Measurements from ENCODE around the gene KLF11.
A peak's percentile ranks its signal among the peaks of the same experiment; 100 is the strongest.

Gene KLF11

DNA sequence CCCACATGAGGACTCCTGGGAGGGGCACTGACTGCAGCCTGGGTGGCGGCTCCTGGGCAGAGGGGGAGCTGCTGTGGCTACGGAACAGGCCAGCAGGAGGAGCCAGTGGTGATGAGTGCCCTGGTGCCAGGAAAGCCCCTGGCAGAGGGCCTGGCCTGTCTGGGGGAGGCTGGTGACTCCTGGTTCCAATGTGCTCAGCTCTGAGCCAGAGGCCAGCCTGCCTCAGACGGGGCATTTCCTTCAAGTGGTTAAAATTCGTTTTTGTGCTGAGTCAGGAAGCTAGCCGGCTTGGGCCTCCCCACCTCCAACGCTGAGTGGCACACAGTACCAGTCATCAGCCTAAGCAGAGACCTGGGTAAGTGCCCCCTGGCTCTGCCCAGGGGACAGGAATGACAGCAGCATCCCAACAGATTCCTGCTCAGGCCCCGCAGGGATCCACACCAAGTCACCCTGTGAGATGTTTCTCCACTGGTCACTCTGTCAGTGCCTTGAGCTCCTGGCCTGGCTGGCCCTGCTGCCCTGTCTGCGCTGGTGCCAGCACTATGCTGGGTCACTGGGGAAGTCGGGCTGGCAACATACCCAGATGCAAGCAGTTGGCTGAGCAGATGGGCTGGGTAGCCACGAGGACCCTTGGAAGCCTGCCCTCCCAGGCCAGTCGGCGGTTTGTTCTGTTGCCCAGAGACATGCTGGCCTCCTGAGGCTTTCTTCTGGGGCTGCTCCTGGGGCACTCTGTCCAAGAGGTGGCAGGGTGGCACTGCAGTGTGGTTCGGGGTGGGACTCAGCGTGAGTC lies 7.1 kb upstream of the KLF11 start:
- Histone ChIP-seq H3K9me3 (ENCODE audit: low read length) (no peaks in the 10 kb centered on the region), H3K36me3 (ENCODE audit: insufficient read depth, low read length) (no peaks in the 10 kb centered on the region), H3K4me3 (ENCODE audit: low read depth in 1 of 2, low read length in 2 of 2) (no peak overlapping the region), H3K27ac (ENCODE audit: low read depth, low read length) (peak overlapping the region; percentile 13), H3K27me3 (ENCODE audit: control insufficient read depth in 1 of 2, insufficient read depth in 2 of 2, low read length in 2 of 2) (no peaks in the 10 kb centered on the region), H3K4me1 (ENCODE audit: insufficient read depth, low read length) (peaks cover 58% of the 10 kb centered on the region), H3K9ac (ENCODE audit: low read length) (no peak overlapping the region)

DNA sequence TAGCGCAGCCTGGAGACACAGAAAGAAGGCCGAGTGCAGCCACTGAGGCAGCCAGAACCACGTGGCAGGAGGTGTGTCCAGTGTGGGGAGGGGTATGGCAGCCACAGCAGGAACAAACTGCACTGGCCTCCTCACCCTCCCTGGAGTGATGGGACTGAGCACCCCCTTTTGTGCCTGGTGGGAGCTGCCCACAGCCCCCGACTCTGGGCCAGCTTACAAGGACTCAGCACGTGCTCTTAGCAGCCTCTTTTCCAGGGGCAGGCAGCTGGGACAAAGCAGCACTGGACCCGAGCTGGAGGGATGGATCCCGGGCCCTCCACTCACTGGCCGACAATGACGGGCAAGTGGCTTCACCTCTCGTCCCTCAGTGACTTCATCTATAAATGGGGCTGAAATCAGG lies 5.2 kb upstream of the KLF11 start:
- H3K36me3 ChIP-seq (ENCODE audit: insufficient read depth, low read length): no peaks in the 10 kb centered on the region
- H3K4me1 ChIP-seq (ENCODE audit: insufficient read depth, low read length): peaks cover 70% of the 10 kb centered on the region
- no peak overlapping the region for H3K4me3 ChIP-seq (ENCODE audit: low read depth in 1 of 2, low read length in 2 of 2)
- H3K9me3 ChIP-seq (ENCODE audit: low read length): no peaks in the 10 kb centered on the region
- H3K9ac ChIP-seq (ENCODE audit: low read length): no peak overlapping the region
- no peaks in the 10 kb centered on the region for H3K27me3 ChIP-seq (ENCODE audit: control insufficient read depth in 1 of 2, insufficient read depth in 2 of 2, low read length in 2 of 2)
- H3K27ac ChIP-seq (ENCODE audit: low read depth, low read length): no peak overlapping the region

DNA sequence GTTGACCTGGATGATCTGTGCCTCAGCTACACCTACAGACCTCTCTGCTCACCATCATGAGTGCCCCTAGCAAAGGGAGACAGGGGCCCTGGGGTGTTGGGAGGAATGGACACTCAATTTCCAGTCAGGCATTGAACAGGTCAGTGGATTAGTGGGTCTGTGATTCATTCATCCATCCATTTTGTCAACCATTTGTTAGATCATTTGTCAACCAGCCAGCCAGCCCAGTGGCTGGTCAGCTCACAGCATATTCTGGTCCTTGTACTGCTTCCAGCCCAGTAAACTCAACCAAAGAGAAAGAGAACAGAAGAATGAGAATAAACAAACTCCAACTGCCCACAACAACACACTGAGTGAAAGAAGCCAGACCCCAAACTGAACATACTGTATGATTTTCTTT lies 4.6 kb upstream of the KLF11 start:
- Histone ChIP-seq H3K9ac (ENCODE audit: low read length) (no peak overlapping the region), H3K4me1 (ENCODE audit: insufficient read depth, low read length) (peaks cover 70% of the 10 kb centered on the region), H3K4me3 (ENCODE audit: low read depth in 1 of 2, low read length in 2 of 2) (no peak overlapping the region), H3K36me3 (ENCODE audit: insufficient read depth, low read length) (no peaks in the 10 kb centered on the region), H3K9me3 (ENCODE audit: low read length) (no peaks in the 10 kb centered on the region), H3K27me3 (ENCODE audit: control insufficient read depth in 1 of 2, insufficient read depth in 2 of 2, low read length in 2 of 2) (no peaks in the 10 kb centered on the region), H3K27ac (ENCODE audit: low read depth, low read length) (peak overlapping the region; percentile 14)

DNA sequence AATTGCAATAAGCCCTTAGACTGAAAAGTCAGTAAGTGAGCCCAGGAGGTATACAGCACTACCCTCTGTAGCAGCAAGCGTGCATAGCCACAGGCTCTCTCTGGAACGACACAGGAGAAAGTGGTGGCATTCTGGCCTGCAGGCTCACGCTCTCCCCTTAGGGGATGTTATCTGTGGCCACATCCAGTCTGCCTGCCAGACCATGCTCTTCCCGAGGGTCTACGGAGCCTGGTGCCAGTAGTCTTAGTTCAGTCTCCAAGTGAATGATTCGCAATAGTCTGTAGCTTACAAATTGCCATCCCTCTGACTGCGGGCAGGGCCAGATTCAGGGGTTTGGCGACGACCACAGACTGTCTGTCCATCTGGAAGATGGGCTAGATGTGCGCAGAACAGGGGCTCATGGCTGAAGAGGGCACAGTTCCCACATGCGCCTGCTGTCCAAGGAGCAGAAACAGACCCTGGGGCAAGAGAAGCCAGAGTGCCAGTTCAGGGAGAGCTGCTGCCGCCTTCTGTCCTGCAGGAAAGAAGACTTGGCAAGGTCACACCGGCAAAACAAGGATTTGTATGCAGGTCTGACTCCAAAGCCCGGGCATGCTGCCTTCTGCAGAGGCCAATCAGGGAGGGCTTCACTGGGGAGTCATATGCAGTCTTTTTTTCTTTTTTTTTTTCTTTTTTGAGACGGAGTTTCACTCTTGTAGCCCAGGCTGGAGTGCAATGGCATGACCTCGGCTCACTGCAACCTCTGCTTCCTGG lies 3.5 kb upstream of the KLF11 start:
- Histone ChIP-seq H3K4me1 (ENCODE audit: insufficient read depth, low read length) (peaks cover 74% of the 10 kb centered on the region), H3K4me3 (ENCODE audit: low read depth in 1 of 2, low read length in 2 of 2) (peak overlapping the region in 1 of 2 donors; percentile 16), H3K27me3 (ENCODE audit: control insufficient read depth in 1 of 2, insufficient read depth in 2 of 2, low read length in 2 of 2) (no peaks in the 10 kb centered on the region), H3K27ac (ENCODE audit: low read depth, low read length) (peak overlapping the region; percentile 74), H3K9me3 (ENCODE audit: low read length) (no peaks in the 10 kb centered on the region), H3K36me3 (ENCODE audit: insufficient read depth, low read length) (no peaks in the 10 kb centered on the region), H3K9ac (ENCODE audit: low read length) (no peak overlapping the region)

DNA sequence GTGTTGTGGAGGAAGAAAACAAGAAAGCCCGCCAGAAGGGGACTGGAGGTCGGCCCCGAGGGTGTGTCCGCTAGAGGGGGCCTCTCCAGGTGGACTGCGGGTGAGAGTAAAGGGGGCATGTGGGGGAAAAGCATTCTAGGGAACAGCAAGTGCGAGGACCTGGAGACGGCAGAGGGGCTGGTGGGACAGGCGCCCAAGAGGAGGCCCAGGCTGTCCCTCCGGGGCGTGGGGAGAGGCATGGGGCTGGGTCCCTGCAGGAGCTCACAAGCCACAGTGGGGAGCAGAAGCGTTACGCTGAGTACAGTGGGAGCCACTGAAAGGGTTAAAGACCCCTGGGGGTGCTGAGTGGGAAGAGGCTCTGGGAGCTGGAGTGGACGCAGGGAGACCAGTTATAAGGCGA lies 1.6 kb upstream of the KLF11 start:
- Histone ChIP-seq H3K4me1 (ENCODE audit: insufficient read depth, low read length) (peaks cover 73% of the 10 kb centered on the region), H3K27me3 (ENCODE audit: control insufficient read depth in 1 of 2, insufficient read depth in 2 of 2, low read length in 2 of 2) (no peaks in the 10 kb centered on the region), H3K4me3 (ENCODE audit: low read depth in 1 of 2, low read length in 2 of 2) (peak overlapping the region in 1 of 2 donors; percentile 75), H3K27ac (ENCODE audit: low read depth, low read length) (peak overlapping the region; percentile 67), H3K36me3 (ENCODE audit: insufficient read depth, low read length) (peaks cover 2% of the 10 kb centered on the region), H3K9ac (ENCODE audit: low read length) (peak overlapping the region; percentile 80), H3K9me3 (ENCODE audit: low read length) (no peaks in the 10 kb centered on the region)

DNA sequence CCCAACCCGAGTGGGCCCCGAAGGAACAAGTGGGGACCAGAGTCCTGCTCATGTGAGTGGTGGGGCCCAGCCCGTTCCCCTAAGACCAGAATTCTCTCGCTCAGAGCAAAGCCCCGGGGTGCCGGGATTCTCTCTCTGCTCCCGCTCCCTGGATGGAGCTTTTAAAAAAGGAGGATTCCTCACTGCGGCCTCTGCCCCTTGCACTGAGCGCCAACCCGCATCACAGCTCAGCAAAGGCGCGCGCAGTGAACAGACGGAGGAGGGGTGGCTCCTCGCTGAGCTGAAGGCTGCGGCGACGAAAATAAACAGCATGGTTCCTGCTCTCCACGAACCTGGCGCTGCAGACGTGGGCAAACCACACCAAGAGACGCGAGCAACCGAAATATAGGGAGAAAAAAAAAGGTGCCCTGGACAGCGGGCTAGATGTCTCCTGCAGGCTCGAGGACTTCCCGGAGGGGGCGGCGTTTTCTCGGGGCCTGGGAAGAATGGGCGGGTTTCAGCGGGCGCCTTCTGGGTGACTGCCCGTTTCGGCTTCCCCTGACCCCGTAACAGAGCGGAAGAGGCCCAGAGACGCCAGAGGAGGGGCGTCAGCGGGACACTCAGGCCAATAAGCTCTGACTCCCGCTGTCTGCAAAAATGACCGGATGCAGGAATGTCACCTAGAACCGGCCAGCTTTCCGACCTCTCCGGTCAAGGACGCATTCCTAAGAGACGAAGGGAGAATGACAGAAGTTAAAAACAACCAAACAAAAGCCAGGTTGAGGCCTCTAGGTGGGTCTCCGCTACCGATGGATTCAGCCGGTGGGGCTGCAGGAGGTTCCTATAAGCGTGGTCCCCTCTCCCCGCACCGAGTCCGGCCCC lies 819 bp upstream of the KLF11 start:
- H3K4me1 ChIP-seq (ENCODE audit: insufficient read depth, low read length): peaks cover 73% of the 10 kb centered on the region
- H3K9ac ChIP-seq (ENCODE audit: low read length): peak overlapping the region; percentile 80
- H3K9me3 ChIP-seq (ENCODE audit: low read length): no peaks in the 10 kb centered on the region
- H3K27ac ChIP-seq (ENCODE audit: low read depth, low read length): peak overlapping the region; percentile 67
- H3K27me3 ChIP-seq (ENCODE audit: control insufficient read depth in 1 of 2, insufficient read depth in 2 of 2, low read length in 2 of 2): no peaks in the 10 kb centered on the region
- peak overlapping the region; percentile 38 to 75 for H3K4me3 ChIP-seq (ENCODE audit: low read depth in 1 of 2, low read length in 2 of 2)
- H3K36me3 ChIP-seq (ENCODE audit: insufficient read depth, low read length): peaks cover 10% of the 10 kb centered on the region

DNA sequence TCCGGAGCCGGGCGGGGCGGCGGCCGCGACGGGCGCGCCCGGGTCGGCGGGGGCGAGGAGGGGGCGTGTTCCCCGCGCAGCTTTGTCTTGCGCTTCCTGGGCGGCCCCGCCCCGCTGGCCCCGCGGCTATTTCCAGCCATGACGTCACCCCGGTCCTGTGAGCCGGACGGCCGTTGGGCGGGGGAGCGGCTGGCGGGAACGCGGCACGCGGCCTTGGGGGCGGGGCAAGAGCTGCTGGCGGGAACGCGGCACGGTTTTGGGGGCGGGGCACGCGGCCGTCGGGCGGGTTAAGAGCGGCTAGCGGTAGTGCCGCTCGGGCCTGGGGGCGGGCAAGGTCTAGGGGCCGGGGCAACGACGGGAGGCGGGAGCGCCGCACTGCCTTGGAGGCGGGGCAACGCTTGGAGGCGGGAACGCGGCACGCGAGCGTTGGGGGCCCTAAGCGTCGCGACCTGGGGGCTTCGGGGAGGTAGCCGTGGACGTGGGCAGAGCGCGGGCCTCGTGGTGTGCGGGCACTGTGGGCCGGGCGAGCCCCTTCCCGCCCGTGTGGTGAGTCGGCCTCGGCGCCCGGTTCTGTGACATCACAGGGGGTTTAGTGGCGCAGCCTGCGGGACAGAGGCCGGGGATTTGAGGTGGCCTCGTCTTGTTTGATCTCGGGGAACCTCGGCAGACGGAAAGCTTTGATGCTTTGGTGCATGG lies 704 bp downstream of the KLF11 start:
- Histone ChIP-seq H3K9me3 (ENCODE audit: low read length) (no peaks in the 10 kb centered on the region), H3K9ac (ENCODE audit: low read length) (peak overlapping the region; percentile 71), H3K4me1 (ENCODE audit: insufficient read depth, low read length) (peaks cover 73% of the 10 kb centered on the region), H3K36me3 (ENCODE audit: insufficient read depth, low read length) (peaks cover 24% of the 10 kb centered on the region), H3K4me3 (ENCODE audit: low read depth in 1 of 2, low read length in 2 of 2) (peak overlapping the region; percentile 53 to 63), H3K27me3 (ENCODE audit: control insufficient read depth in 1 of 2, insufficient read depth in 2 of 2, low read length in 2 of 2) (no peaks in the 10 kb centered on the region), H3K27ac (ENCODE audit: low read depth, low read length) (peak overlapping the region; percentile 94)

DNA sequence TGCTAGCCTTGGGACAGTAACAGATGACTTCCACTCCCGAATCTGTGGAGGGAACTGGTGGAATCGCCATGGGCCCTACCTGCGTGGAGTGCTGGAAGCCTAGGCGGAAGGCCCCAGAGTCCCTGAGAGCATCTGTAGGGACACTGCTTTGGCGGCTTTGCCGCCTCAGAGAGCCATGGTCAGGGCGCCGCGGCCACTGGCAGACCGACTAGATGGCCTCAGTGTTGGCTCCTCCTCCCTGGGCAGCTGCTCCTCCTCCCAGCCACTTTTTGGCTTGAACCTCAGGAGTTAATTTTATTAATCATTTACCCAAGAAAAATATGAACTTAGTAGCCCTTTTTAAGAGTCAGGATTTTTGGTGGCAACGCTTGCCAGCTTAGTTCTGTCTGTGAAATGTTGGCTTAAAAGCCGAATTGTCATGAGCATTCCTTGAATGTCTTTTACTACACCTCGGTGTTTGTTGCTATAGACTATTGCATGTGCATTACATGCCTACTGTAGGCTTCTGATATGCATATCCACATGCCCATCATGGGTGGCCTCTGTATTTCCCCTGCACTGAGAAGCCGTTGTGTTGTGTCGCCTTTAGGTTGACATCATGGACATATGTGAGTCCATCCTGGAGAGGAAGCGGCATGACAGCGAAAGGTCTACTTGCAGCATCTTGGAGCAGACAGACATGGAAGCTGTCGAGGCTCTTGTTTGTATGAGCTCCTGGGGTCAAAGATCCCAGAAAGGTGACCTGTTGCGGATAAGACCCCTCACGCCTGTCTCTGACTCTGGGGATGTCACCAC lies 2.4 kb downstream of the KLF11 start:
- peaks cover 34% of the 10 kb centered on the region for H3K36me3 ChIP-seq (ENCODE audit: insufficient read depth, low read length)
- peaks cover 64% of the 10 kb centered on the region for H3K4me1 ChIP-seq (ENCODE audit: insufficient read depth, low read length)
- no peaks in the 10 kb centered on the region for H3K9me3 ChIP-seq (ENCODE audit: low read length)
- H3K4me3 ChIP-seq (ENCODE audit: low read depth in 1 of 2, low read length in 2 of 2): peak overlapping the region in 1 of 2 donors; percentile 20
- peak overlapping the region; percentile 13 for H3K9ac ChIP-seq (ENCODE audit: low read length)
- H3K27me3 ChIP-seq (ENCODE audit: control insufficient read depth in 1 of 2, insufficient read depth in 2 of 2, low read length in 2 of 2): no peaks in the 10 kb centered on the region
- peak overlapping the region; percentile 32 for H3K27ac ChIP-seq (ENCODE audit: low read depth, low read length)

DNA sequence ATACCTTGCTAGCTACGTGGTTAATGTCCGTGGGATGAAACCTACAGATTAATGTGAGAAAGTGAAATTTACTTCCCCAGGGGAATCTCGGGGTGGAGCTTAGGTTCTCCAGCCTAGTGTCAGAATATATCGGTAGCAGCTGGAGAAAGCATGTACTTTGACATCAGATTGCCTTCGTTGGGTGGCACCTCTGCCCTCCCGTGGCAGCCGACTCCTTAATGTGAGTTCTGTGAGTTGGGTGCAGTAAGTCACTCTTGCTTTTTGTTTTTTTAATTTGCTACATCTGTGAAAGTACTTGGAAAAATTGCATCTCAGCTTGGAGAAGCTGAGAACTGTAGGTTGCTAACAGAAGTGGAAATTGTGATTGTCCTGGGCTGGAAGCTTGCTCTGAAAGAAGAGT lies 3.6 kb downstream of the KLF11 start:
- Histone ChIP-seq H3K4me1 (ENCODE audit: insufficient read depth, low read length) (peaks cover 55% of the 10 kb centered on the region), H3K4me3 (ENCODE audit: low read depth in 1 of 2, low read length in 2 of 2) (no peak overlapping the region), H3K9me3 (ENCODE audit: low read length) (no peaks in the 10 kb centered on the region), H3K27me3 (ENCODE audit: control insufficient read depth in 1 of 2, insufficient read depth in 2 of 2, low read length in 2 of 2) (no peaks in the 10 kb centered on the region), H3K36me3 (ENCODE audit: insufficient read depth, low read length) (peaks cover 35% of the 10 kb centered on the region), H3K27ac (ENCODE audit: low read depth, low read length) (no peak overlapping the region), H3K9ac (ENCODE audit: low read length) (peak overlapping the region; percentile 33)
